Right atrium auricular region (tissue), 2 donors: Measurements from ENCODE around the gene MAGEB3. TPM values are rescaled to one million over a fixed set of nuclear protein-coding genes. Genes with fewer than 3 reads are reported as not detected.

Experiments
- DNase-seq: peaks from one replicate; pipeline ENCODE4 v3.0.0-alpha.2; 2019; ENCODE audit warnings: low spot score
- H3K27ac ChIP-seq, 2 donors: fragments of 200-600 bp; sonication (generic); 1 replicate in 1 of 2; 2 replicates in 1 of 2; pipeline ENCODE4 v1.5.1; 2016 to 2019
- H3K27me3 ChIP-seq, 2 donors: fragments of 200-600 bp; sonication (generic); one replicate each; pipeline versions ENCODE4 v1.5.1 to v1.6.0; 2017 to 2019
- H3K36me3 ChIP-seq: fragments of 200-600 bp; sonication (generic); one replicate; pipeline ENCODE4 v1.5.1; 2016
- H3K4me1 ChIP-seq, 2 donors: fragments of 200-600 bp; sonication (generic); one replicate each; pipeline versions ENCODE4 v1.5.1 to v1.6.0; 2017 to 2019
- H3K4me3 ChIP-seq, 2 donors: fragments of 200-600 bp; sonication (generic); 1 replicate in 1 of 2; 2 replicates in 1 of 2; pipeline ENCODE4 v1.5.1; 2017 to 2019; ENCODE audit warnings: mild to moderate bottlenecking in 1 of 2, moderate library complexity in 1 of 2
- H3K9me3 ChIP-seq, 2 donors: fragments of 200-600 bp; sonication (generic); one replicate each; pipeline ENCODE4 v1.5.1; 2019
- total RNA-seq, 2 donors: library from RNA; depleted of rRNA; stranded (reverse); fragments of >200 nt; gene quantifications; one replicate each; pipeline ENCODE4 v1.1.0, GENCODE V29; 2016
- TF ChIP-seq, protein P1 (sequence below), 2 donors: fragments of 200-600 bp; sonication (generic); IDR thresholded peaks; one replicate each; pipeline ENCODE4 v1.5.1; 2019; ENCODE audit warnings: antibody characterized with exemption in 2 of 2

MAGEB3 gene
- total RNA-seq, 2 donors from 2014 or later, result not detected

DNA sequence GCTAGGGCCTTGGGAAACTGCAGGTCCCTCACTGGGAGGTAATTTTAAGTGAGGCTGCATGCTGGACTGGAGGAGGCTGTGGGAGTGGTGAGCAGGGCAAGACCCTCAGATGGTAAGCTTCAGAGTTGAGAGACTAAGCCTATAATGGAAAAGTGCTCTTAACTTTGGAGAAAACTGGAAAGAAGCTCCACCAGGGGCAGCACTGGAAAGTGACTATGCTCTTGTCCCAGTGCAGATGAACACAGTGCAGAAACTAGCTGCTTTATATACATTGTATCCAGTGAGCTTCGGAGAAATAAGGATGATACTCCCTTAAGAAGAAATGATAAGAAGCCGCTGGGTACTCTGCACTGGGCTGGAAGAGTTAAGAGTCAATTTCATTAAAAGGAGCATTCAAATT is 18.3 kb upstream of the MAGEB3 start:
- no peaks in the 10 kb centered on the region for H3K36me3 ChIP-seq
- H3K4me3 ChIP-seq, result no peak overlapping the region
- H3K27ac ChIP-seq, result no peak overlapping the region
- DNase-seq, result no peak
- H3K4me1 ChIP-seq, result no peaks in the 10 kb centered on the region
- no peaks in the 10 kb centered on the region for H3K27me3 ChIP-seq
- TF ChIP-seq, protein P1, sequence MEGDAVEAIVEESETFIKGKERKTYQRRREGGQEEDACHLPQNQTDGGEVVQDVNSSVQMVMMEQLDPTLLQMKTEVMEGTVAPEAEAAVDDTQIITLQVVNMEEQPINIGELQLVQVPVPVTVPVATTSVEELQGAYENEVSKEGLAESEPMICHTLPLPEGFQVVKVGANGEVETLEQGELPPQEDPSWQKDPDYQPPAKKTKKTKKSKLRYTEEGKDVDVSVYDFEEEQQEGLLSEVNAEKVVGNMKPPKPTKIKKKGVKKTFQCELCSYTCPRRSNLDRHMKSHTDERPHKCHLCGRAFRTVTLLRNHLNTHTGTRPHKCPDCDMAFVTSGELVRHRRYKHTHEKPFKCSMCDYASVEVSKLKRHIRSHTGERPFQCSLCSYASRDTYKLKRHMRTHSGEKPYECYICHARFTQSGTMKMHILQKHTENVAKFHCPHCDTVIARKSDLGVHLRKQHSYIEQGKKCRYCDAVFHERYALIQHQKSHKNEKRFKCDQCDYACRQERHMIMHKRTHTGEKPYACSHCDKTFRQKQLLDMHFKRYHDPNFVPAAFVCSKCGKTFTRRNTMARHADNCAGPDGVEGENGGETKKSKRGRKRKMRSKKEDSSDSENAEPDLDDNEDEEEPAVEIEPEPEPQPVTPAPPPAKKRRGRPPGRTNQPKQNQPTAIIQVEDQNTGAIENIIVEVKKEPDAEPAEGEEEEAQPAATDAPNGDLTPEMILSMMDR (IDR thresholded peaks at IDR 0.05), result no peak
- H3K9me3 ChIP-seq, result no peaks in the 10 kb centered on the region

DNA sequence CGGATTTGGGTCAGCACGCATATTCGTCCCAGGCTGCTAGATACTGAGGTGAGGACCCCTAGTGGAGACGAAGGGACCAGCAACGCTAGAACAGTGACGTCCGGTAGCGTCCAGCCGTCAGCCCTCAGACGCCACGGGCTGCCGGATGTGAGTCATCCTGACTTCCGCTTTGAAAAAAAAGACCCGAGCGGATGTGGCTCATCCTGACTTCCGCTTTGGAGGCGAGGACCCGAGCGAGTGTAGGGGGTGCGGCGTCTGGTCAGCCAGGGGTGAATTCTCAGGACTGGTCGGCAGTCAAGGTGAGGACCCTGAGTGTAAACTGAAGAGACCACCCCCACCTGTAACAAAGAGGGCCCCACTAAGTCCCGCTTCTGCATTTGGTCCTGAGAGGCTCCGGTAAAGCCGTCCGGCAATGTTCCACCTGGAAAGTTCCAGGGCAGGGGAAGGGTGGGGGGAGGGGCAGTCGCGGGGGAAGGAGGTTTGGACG is 15.1 kb upstream of the MAGEB3 start, which contains the start of gene MAGEB2:
MAGEB2 (plus strand) TSS at position 207 of the 487 bp plus-strand sequence. CDS start 3,018 bp downstream, outside the sequence.
- Histone ChIP-seq H3K27ac (no peak within 1 kb of the TSS), H3K4me1 (no peaks in the 10 kb centered on the region), H3K27me3 (no peaks in the 10 kb centered on the region), H3K4me3 (no peak within 1 kb of the TSS), H3K36me3 (no peaks in the 10 kb centered on the region), H3K9me3 (no peaks in the 10 kb centered on the region)
- TF ChIP-seq, protein P1 (IDR thresholded peaks at IDR 0.05), result no peak
- DNase-seq, result no peak

DNA sequence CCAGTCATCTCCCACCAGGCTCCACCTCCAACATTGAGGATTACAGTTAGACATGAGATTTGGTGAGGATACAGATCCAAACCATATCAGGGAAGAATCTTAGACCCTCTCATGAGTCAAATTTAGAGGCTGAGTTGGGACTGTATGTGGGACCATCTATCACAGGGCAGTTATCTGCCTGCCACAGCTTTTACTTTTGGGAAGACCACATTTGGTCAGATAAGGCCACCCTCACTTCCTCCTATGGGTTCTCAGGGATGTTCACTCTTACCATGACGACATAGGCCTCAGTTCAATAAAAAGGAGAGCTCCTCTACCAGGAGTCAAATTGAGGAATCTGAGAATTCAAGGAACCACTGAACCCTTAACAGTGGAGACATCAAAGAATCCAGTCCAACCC is 13.0 kb upstream of the MAGEB3 start:
- Histone ChIP-seq H3K9me3 (no peaks in the 10 kb centered on the region), H3K4me3 (no peak overlapping the region), H3K36me3 (no peaks in the 10 kb centered on the region), H3K27ac (no peak overlapping the region), H3K27me3 (no peaks in the 10 kb centered on the region), H3K4me1 (no peaks in the 10 kb centered on the region)
- no peak for DNase-seq
- TF ChIP-seq, protein P1 (IDR thresholded peaks at IDR 0.05), result no peak

DNA sequence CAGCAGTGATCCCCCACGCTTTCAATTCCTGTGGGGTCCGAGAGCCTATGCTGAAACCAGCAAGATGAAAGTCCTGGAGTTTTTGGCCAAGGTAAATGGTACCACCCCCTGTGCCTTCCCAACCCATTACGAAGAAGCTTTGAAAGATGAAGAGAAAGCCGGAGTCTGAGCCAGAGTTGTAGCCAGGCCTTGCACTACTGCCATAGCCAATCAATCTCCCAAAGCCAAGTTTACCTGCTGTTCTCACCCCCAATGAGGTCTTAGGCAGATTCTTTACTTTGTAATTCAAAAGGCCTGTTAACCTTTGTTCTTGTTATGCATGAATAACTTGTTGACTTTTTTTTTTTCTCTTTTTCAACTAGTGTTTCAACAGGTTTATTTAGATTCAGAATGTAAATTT is 11.1 kb upstream of the MAGEB3 start:
- Histone ChIP-seq H3K9me3 (no peaks in the 10 kb centered on the region), H3K4me1 (no peaks in the 10 kb centered on the region), H3K27me3 (no peaks in the 10 kb centered on the region), H3K27ac (no peak overlapping the region), H3K36me3 (no peaks in the 10 kb centered on the region), H3K4me3 (no peak overlapping the region)
- TF ChIP-seq, protein P1 (IDR thresholded peaks at IDR 0.05), result no peak
- no peak for DNase-seq

DNA sequence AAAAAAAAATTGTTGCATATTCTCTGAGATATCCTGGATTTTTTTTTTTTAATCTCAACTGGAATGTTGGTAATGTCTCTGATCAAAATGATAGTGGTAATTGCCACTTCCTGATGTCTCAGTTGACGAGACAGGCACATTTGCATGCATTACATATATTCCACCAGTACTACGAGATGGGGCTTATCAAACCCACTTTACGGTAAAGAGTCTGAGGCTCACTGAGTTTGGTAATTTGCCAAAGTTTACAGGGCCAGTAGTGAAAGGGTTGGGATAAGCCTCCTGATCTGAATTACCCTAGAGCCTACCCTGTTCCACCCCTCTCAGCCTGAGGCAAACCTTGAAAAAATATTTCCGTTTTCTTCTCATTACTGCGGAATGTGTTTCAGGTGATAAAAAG is 9.8 kb upstream of the MAGEB3 start:
- H3K27me3 ChIP-seq, result no peaks in the 10 kb centered on the region
- no peak overlapping the region for H3K27ac ChIP-seq
- H3K4me1 ChIP-seq, result no peaks in the 10 kb centered on the region
- no peak for DNase-seq
- H3K4me3 ChIP-seq, result no peak overlapping the region
- TF ChIP-seq, protein P1 (IDR thresholded peaks at IDR 0.05), result no peak
- no peaks in the 10 kb centered on the region for H3K36me3 ChIP-seq
- H3K9me3 ChIP-seq, result no peaks in the 10 kb centered on the region

DNA sequence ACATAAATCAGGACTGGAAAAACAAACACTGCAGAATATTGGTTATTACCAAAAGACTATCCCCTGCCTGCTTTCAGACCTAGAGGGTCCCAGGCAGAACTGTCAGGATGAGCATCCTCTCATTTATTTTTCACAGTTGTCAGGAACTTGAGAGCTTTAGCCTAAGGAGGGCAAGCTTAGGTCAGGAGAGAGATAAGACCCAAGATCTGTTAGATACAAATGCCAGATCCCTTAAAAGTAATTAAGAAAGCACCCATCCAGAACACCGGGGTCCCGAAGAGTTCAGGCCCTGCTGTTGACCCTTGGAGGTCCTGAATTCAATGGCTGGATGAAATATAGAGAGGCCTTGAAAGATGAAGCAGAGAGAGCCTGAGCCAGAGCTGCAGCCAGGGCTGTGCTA is 5.9 kb upstream of the MAGEB3 start:
- H3K9me3 ChIP-seq, result no peaks in the 10 kb centered on the region
- no peaks in the 10 kb centered on the region for H3K36me3 ChIP-seq
- DNase-seq, result no peak
- TF ChIP-seq, protein P1 (IDR thresholded peaks at IDR 0.05), result no peak
- no peak overlapping the region for H3K4me3 ChIP-seq
- no peak overlapping the region for H3K27ac ChIP-seq
- H3K4me1 ChIP-seq, result no peaks in the 10 kb centered on the region
- H3K27me3 ChIP-seq, result no peaks in the 10 kb centered on the region
